GM10847 (cell line): Measurements from ENCODE around the gene TMEM79.

ENCODE experiments used
- POLR2A ChIP-seq: IDR thresholded peaks from 2 replicates; pipeline ENCODE4 v1.6.1; 2011; ENCODE audit not compliant: insufficient read length; ENCODE audit errors: extremely low read depth

The TMEM79 gene

DNA sequence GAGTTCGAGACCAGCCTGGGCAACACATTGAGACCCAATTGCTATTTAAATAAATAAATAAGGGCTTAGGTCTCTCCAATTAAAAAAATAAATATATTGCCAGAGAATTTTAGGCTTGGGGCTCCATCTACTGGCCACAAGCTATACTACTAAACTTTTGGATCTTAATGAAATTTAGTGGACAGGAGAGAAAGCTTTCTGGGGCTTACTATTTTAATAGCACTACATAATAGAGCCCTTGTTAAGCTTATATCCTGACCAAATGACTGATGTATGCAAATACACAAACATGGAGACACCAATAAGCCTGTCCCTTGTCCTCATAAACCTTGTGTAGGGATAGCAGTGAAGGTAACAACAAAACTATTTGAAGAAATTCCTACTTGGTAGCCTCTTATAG is 35.5 kb downstream of the TMEM79 start:
- no peak for TF ChIP-seq POLR2A

DNA sequence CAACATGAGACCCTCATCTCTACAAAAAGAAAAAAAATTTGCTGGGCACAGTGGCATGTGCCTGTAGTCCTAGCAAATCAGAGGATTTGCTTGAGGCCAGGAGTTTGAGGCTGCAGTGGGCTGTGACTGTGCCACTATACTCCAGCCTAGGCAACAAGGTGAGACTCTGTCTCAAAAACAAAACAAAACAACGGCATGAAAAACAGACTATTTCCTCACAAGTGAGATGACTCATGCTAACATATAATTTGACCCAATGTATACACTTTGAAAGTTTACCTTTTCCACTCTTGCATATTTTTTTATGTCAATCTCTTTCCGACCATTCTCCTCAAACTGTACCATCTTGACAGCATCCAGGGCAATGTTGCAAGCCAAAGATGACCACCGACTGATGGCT is 36.4 kb downstream of the TMEM79 start:
- TF ChIP-seq POLR2A: no peak

GRCh38 chr1:156336242-156336641 is 52.1 kb downstream of the TMEM79 start:
- no peak for TF ChIP-seq POLR2A

DNA sequence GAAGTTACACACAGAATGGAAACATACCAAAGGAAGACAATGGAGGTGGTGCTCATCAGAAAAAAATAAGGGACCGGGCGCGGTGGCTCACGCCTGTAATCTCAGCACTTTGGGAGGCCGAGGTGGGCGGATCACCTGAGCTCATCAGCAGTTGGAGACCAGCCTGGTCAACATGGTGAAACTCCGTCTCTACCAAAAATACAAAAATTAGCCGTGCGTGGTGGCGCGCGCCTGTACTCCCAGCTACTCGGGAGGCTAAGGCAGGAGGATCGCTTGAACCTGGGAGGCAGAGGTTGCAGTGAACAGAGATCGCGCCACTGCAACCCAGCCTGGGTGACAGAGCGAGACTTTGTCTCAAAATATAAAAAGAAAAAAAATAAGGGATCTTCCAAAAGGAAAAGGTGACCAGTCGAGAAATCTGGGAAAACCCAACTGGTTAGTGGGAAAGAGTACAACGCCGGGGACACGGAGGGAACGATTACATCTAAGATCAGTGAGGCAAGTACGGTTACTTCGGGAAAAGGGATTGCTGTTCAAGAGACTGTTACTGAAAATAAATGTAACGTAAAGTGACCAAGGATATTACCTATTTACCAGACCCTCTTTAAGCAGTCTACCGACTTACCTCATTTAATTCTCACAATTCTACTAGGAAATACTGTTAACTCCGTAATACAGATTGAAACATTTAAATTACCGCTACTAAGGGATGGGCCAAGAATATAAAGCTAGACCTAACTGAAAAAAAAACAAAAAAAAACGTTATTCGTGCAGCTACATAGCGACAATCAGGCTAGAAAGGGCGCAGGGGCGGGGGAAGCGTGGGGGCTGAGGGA is 53.1 kb downstream of the TMEM79 start:
- TF ChIP-seq POLR2A: no peak

DNA sequence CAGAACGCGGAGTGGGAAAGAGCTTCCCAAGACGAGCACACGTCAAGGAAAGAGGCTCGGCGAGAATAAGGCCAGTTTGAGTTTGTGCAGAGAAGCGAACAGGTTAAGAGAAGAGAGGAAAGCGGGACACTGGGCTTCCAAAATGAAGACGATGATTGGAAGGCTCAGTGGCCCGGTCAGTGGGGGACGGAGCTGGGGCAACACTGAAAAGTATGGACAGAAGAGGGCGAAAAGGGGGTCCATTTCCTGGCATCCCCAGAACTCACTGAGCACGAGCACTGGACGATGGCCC is 53.7 kb downstream of the TMEM79 start:
- TF ChIP-seq POLR2A: no peak

DNA sequence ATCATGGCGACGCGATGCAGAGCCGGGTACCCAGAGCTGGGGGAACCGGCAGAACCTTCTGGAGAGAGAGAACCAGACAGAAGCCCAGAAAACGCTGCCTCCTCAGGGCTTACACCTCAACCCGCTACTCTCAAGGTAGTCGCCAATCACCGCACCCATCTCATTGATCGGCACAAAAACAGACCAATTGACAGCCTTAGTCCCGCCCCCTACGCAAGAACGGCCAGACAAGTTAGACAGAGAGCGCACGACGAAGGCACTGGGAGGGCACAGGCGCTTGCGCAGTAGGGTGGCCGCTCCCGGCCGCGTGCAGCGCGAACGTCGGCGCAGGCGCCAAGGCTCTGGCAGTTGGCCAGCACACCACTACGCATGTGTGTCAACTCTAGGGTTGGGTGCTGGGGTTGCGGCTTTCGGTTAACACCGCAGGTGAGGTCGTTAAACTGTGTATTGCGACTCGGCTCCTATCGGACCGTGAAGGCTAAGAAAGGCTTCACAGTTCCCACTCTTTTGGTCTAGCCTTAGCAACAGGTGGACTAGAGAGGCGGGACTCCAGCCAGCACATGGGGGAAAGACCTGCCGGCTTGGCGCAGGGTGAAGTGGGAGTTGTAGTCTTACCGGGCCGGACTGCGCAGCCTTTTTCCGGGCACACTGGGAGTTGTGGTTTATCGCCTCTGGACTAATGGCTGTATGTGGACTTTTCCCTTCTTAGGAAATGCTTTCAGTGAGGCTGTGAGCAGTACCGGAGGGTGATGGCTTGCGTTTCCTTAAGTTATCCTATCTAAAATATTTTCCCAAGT is 54.3 kb downstream of the TMEM79 start, which contains the start of the genes CCT3 and TSACC:
TSS of gene CCT3 (minus strand) at position 113 of the 797 bp plus-strand sequence. CDS start at position 5, 108 bp downstream.
TSS of gene TSACC (plus strand) at position 347 of the 797 bp plus-strand sequence. CDS start 1,232 bp downstream, outside the sequence.
- peak; percentile 76 for TF ChIP-seq POLR2A
